Measurements from ENCODE around the gene GRK5. TPM values are rescaled to one million over a fixed set of nuclear protein-coding genes. Genes with fewer than 3 reads are reported as not detected.

Gene GRK5
- total RNA-seq, 1 donor from 2014 or later: 77.6 TPM

DNA sequence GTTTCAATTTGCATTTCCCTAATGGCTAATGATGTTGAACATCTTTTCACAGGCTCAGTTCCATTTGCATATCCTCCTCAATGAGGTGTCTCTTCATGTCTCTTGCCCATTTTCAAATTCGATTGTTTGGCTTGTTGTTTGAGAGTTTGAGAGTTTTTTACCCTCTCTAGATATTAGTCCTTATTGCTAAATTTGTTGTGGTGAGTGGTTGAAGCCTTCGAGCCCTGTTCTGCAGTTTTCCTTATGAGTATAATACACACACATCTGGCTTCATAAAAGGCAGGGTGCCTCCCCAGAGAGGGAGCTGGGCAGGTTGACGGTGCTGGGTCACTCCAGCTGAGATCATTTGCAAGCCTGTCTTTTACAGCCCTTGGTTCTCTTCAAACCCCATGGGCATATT is 270.1 kb downstream of the GRK5 start:
- peaks cover 19% of the 10 kb centered on the region for H3K4me1 Mint-ChIP-seq (ENCODE audit: low read depth, unreplicated experiment)
- peaks cover 6% of the 10 kb centered on the region for H3K27me3 Mint-ChIP-seq (ENCODE audit: unreplicated experiment)
- H3K4me3 Mint-ChIP-seq (ENCODE audit: unreplicated experiment): no peak overlapping the region
- no peak overlapping the region for H3K27ac Mint-ChIP-seq (ENCODE audit: unreplicated experiment)
- no peak for DNase-seq
- no peaks in the 10 kb centered on the region for H3K9me3 Mint-ChIP-seq (ENCODE audit: unreplicated experiment)
- H3K36me3 Mint-ChIP-seq (ENCODE audit: unreplicated experiment): peaks cover 6% of the 10 kb centered on the region
- TF ChIP-seq, protein P1, sequence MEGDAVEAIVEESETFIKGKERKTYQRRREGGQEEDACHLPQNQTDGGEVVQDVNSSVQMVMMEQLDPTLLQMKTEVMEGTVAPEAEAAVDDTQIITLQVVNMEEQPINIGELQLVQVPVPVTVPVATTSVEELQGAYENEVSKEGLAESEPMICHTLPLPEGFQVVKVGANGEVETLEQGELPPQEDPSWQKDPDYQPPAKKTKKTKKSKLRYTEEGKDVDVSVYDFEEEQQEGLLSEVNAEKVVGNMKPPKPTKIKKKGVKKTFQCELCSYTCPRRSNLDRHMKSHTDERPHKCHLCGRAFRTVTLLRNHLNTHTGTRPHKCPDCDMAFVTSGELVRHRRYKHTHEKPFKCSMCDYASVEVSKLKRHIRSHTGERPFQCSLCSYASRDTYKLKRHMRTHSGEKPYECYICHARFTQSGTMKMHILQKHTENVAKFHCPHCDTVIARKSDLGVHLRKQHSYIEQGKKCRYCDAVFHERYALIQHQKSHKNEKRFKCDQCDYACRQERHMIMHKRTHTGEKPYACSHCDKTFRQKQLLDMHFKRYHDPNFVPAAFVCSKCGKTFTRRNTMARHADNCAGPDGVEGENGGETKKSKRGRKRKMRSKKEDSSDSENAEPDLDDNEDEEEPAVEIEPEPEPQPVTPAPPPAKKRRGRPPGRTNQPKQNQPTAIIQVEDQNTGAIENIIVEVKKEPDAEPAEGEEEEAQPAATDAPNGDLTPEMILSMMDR (IDR thresholded peaks at IDR 0.05; ENCODE audit: partially characterized antibody, unreplicated experiment): no peak

DNA sequence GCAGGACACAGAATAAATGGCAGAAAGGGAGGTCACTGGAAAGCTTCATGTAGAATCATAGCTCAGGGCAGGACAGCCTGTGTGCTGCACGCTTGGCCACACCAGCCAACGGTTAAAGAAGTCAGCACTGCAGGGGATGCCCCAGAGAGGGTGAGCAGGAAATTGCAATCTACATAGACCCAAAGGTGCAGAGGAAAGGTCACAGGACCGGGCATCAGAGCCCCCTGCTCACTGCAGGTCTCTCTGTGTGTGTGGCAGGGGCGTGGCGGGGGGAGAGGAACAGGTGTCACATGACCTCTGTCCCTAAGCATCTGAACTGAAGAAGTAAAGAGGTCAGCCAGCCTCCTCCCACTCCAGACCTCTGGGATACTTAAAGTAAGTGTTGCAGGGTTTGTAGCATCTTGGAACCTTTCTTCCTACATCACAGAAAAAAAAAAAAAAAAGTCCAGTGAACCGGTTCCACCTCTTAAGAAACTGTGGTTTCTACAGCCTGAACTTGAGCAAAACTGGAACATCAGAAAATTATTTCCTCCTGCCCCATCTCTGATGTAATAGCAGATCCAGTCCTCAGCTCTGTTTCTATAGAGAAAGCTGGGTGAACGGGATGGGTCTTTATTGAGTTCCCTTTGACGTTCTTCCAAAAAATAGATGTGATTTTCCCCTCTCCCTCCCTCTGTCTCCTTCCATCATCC is 270.9 kb downstream of the GRK5 start:
- Mint-ChIP-seq H3K36me3 (ENCODE audit: unreplicated experiment) (peaks cover 5% of the 10 kb centered on the region), H3K9me3 (ENCODE audit: unreplicated experiment) (no peaks in the 10 kb centered on the region), H3K27ac (ENCODE audit: unreplicated experiment) (no peak overlapping the region), H3K4me3 (ENCODE audit: unreplicated experiment) (no peak overlapping the region), H3K27me3 (ENCODE audit: unreplicated experiment) (peaks cover 6% of the 10 kb centered on the region), H3K4me1 (ENCODE audit: low read depth, unreplicated experiment) (peaks cover 19% of the 10 kb centered on the region)
- DNase-seq: no peak
- TF ChIP-seq, protein P1 (IDR thresholded peaks at IDR 0.05; ENCODE audit: partially characterized antibody, unreplicated experiment): no peak

DNA sequence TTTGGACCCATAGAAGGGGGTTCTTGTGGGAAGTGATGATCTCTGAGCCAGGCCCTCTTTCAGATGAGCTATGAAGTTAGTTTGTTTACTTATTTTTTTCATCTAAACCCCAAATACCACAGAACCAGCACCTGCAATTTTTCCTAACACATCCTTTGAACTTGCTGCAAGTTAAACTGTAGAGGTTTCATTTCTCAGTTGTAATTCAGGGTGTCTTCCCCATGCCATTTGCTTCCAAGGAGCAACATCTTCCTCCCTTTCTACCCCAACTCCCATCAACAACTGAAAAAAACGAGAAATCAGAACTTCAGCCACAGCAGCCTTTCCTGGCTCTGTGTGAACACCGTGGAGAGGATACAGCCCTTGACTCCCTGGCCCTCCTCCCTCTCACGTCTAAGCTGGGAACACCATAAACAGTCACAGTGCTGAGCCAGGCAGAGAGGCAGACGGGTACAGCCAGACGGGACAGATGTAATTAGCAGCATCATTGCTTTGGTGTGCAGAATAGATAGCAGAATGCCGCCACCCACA is 271.5 kb downstream of the GRK5 start:
- Mint-ChIP-seq H3K27me3 (ENCODE audit: unreplicated experiment) (peaks cover 6% of the 10 kb centered on the region), H3K36me3 (ENCODE audit: unreplicated experiment) (peaks cover 2% of the 10 kb centered on the region), H3K27ac (ENCODE audit: unreplicated experiment) (peak overlapping the region; percentile 18), H3K9me3 (ENCODE audit: unreplicated experiment) (no peaks in the 10 kb centered on the region), H3K4me1 (ENCODE audit: low read depth, unreplicated experiment) (peaks cover 19% of the 10 kb centered on the region), H3K4me3 (ENCODE audit: unreplicated experiment) (no peak overlapping the region)
- TF ChIP-seq, protein P1 (IDR thresholded peaks at IDR 0.05; ENCODE audit: partially characterized antibody, unreplicated experiment): no peak
- DNase-seq: no peak

DNA sequence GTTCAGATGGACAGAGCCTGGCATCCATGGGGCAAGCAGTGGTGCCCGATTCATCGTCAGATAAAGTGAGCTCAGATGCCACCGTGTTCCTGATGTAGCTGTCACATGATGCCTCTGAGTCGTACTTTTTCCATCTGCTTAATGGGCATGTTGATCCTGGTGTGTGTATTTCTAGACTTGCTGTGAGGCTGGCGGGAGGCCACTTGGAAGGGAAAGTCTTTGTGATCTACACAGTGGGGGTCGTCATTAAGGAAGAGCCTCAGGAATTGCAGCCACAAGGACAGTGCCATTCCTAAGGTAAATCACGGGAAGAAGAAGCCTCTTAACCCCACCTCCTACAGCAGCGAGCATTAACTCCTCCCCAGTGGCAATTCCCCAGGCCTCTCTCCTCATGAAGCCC is 272.2 kb downstream of the GRK5 start:
- TF ChIP-seq, protein P1 (IDR thresholded peaks at IDR 0.05; ENCODE audit: partially characterized antibody, unreplicated experiment): no peak
- Mint-ChIP-seq H3K27me3 (ENCODE audit: unreplicated experiment) (peaks cover 6% of the 10 kb centered on the region), H3K9me3 (ENCODE audit: unreplicated experiment) (no peaks in the 10 kb centered on the region), H3K27ac (ENCODE audit: unreplicated experiment) (peak overlapping the region; percentile 18), H3K4me1 (ENCODE audit: low read depth, unreplicated experiment) (peaks cover 19% of the 10 kb centered on the region), H3K4me3 (ENCODE audit: unreplicated experiment) (no peak overlapping the region), H3K36me3 (ENCODE audit: unreplicated experiment) (no peaks in the 10 kb centered on the region)
- DNase-seq: no peak

DNA sequence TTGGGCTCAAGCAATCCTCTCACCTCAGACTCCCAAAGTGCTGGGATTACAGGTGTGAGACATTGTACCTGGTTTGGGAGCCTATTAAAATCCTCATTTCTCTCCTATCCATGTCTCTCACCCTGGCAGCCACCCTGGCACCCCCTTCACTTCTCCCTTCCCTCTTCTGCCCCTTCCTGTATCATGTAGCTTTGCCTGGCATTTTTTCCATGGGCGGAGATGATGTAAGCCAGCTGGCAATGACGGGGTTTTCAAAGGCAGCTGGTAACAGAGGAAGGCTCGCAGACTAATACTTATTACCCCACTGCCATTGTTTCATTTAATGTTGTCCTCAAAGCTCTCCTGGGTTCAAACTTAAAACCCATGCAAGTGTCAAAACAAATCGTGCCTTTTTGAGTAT is 273.3 kb downstream of the GRK5 start:
- H3K27ac Mint-ChIP-seq (ENCODE audit: unreplicated experiment): no peak overlapping the region
- DNase-seq: no peak
- peaks cover 6% of the 10 kb centered on the region for H3K27me3 Mint-ChIP-seq (ENCODE audit: unreplicated experiment)
- H3K9me3 Mint-ChIP-seq (ENCODE audit: unreplicated experiment): no peaks in the 10 kb centered on the region
- H3K36me3 Mint-ChIP-seq (ENCODE audit: unreplicated experiment): no peaks in the 10 kb centered on the region
- H3K4me3 Mint-ChIP-seq (ENCODE audit: unreplicated experiment): no peak overlapping the region
- peaks cover 19% of the 10 kb centered on the region for H3K4me1 Mint-ChIP-seq (ENCODE audit: low read depth, unreplicated experiment)
- TF ChIP-seq, protein P1 (IDR thresholded peaks at IDR 0.05; ENCODE audit: partially characterized antibody, unreplicated experiment): no peak

Measured in glutamatergic neuron (in vitro differentiated cells).